ENCODE data around the gene NEIL1. TPM values are rescaled to one million over a fixed set of nuclear protein-coding genes. Genes with fewer than 3 reads are reported as not detected.

The NEIL1 gene
- polyA plus RNA-seq, 1 of the 3 experiments (the other 2 are of a cell fraction): 12.0 TPM

- 41% methylated on average over 14 of the region's 15 CpGs for WGBS (ENCODE audit: low lambda C conversion rate)
- Histone ChIP-seq H4K20me1 (ENCODE audit: insufficient read depth) (no peaks in the 10 kb centered on the region), H2AFZ (ENCODE audit: low read depth) (no peak overlapping the region), H3K79me2 (ENCODE audit: insufficient read depth) (no peaks in the 10 kb centered on the region), H3K9me2 (no peaks in the 10 kb centered on the region), H3K4me1 (ENCODE audit: control insufficient read depth in 1 of 2, insufficient read depth in 2 of 2, low read depth in 1 of 2, low read length in 1 of 2) (no peaks in the 10 kb centered on the region), H3K27me3 (ENCODE audit: insufficient read depth) (peaks cover 31% of the 10 kb centered on the region; the same call in 1 of the 2 replicates), H3K9me3 (no peaks in the 10 kb centered on the region), H3K9ac (no peak overlapping the region), H3K27ac (ENCODE audit: low read depth in 2 of 2, low read length in 1 of 2) (no peak overlapping the region), H3F3A (replicated peaks; ENCODE audit: insufficient read depth) (no peaks in the 10 kb centered on the region), H3K4me2 (no peak overlapping the region), H3K36me3 (replicated peaks in 1 of 2; ENCODE audit: control insufficient read depth in 1 of 2, insufficient read depth in 2 of 2, low read length in 1 of 2) (no peaks in the 10 kb centered on the region), H3K4me3 (ENCODE audit: low read depth in 2 of 2, low read length in 1 of 2) (no peak overlapping the region)
- DNase-seq: peak; percentile 69
- POLR2A ChIA-PET: interaction anchor here (1.2 kb wide), 1 partner anchor 313 kb away, joined by 3 read pairs; no protein-coding TSS in a partner anchor
- CTCF ChIA-PET: interaction anchor here (0.6 to 2.0 kb wide), 5 partner anchors 14 to 421 kb away, joined by 3 to 8 read pairs (median 4); no protein-coding TSS in a partner anchor
- TF ChIP-seq CTCF (IDR thresholded peaks at IDR 0.05): peak; percentile 32; the same call in 1 of the 2 replicates
- TF ChIP-seq RAD21 (IDR thresholded peaks at IDR 0.05; ENCODE audit: low read length): peak; percentile 55
- TF ChIP-seq FOSL2 (IDR thresholded peaks at IDR 0.05; ENCODE audit: borderline replicate concordance, low read depth): no peak
- TF ChIP-seq ZBTB33 (IDR thresholded peaks at IDR 0.05; ENCODE audit: borderline replicate concordance, low read depth): no peak
- no peak for TF ChIP-seq USF1 (IDR thresholded peaks at IDR 0.05; ENCODE audit: borderline replicate concordance, low read depth)
- no peak for TF ChIP-seq RFX5 (IDR thresholded peaks at IDR 0.05; ENCODE audit: low read length)
These were observed 39.0 kb upstream of the NEIL1 start for GRCh38 chr15:75307778-75308390.

GRCh38 chr15:75309711-75310110 lies 37.1 kb upstream of the NEIL1 start:
- no peak for DNase-seq
- POLR2A ChIA-PET: no interaction called here
- CTCF ChIA-PET: no interaction called here
- TF ChIP-seq RFX5 (IDR thresholded peaks at IDR 0.05; ENCODE audit: low read length): no peak
- TF ChIP-seq TEAD4 (IDR thresholded peaks at IDR 0.05; ENCODE audit: borderline replicate concordance, insufficient read depth): no peak
- no peak for TF ChIP-seq JUND (IDR thresholded peaks at IDR 0.05)
- TF ChIP-seq TAF1 (IDR thresholded peaks at IDR 0.05; ENCODE audit: borderline replicate concordance, low read depth, low read length): no peak
- TF ChIP-seq MEF2A (IDR thresholded peaks at IDR 0.05; ENCODE audit: borderline replicate concordance, low read depth): no peak
- no peak for TF ChIP-seq CTCF (IDR thresholded peaks at IDR 0.05)
- TF ChIP-seq RCOR1 (IDR thresholded peaks at IDR 0.05; ENCODE audit: low read length): no peak
- no peak for TF ChIP-seq GATA2 (CRISPR knock-in tag; IDR thresholded peaks at IDR 0.05)
- TF ChIP-seq ELF1 (IDR thresholded peaks at IDR 0.05): no peak
- TF ChIP-seq, protein P1, sequence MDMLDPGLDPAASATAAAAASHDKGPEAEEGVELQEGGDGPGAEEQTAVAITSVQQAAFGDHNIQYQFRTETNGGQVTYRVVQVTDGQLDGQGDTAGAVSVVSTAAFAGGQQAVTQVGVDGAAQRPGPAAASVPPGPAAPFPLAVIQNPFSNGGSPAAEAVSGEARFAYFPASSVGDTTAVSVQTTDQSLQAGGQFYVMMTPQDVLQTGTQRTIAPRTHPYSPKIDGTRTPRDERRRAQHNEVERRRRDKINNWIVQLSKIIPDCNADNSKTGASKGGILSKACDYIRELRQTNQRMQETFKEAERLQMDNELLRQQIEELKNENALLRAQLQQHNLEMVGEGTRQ (IDR thresholded peaks at IDR 0.05; ENCODE audit: borderline replicate concordance, low read depth, low read length): no peak
- no peak for TF ChIP-seq RXRA (IDR thresholded peaks at IDR 0.05; ENCODE audit: borderline replicate concordance, low read depth)
- no peak for TF ChIP-seq TCF12 (IDR thresholded peaks at IDR 0.05)
- TF ChIP-seq USF1 (IDR thresholded peaks at IDR 0.05; ENCODE audit: borderline replicate concordance, low read depth): no peak
- no peak for TF ChIP-seq NRF1 (IDR thresholded peaks at IDR 0.05; ENCODE audit: low read depth, low read length)
- TF ChIP-seq GABPA (IDR thresholded peaks at IDR 0.05; ENCODE audit: low read depth): no peak
- TF ChIP-seq MXI1 (IDR thresholded peaks at IDR 0.05; ENCODE audit: low read depth, low read length): no peak

More at GRCh38 chr15:75309711-75310110, 37.1 kb upstream of the NEIL1 start:
- Histone ChIP-seq H3K36me3 (replicated peaks in 1 of 2; ENCODE audit: control insufficient read depth in 1 of 2, insufficient read depth in 2 of 2, low read length in 1 of 2) (no peaks in the 10 kb centered on the region), H3K4me2 (no peak overlapping the region), H3F3A (replicated peaks; ENCODE audit: insufficient read depth) (no peaks in the 10 kb centered on the region), H2AFZ (ENCODE audit: low read depth) (no peak overlapping the region), H3K9me2 (no peaks in the 10 kb centered on the region), H3K27me3 (ENCODE audit: insufficient read depth) (peaks cover 28% of the 10 kb centered on the region; the same call in 1 of the 2 replicates), H3K79me2 (ENCODE audit: insufficient read depth) (no peaks in the 10 kb centered on the region), H3K27ac (ENCODE audit: low read depth in 2 of 2, low read length in 1 of 2) (no peak overlapping the region), H4K20me1 (ENCODE audit: insufficient read depth) (no peaks in the 10 kb centered on the region), H3K4me3 (ENCODE audit: low read depth in 2 of 2, low read length in 1 of 2) (no peak overlapping the region), H3K9me3 (no peaks in the 10 kb centered on the region), H3K9ac (no peak overlapping the region), H3K4me1 (ENCODE audit: control insufficient read depth in 1 of 2, insufficient read depth in 2 of 2, low read depth in 1 of 2, low read length in 1 of 2) (no peaks in the 10 kb centered on the region)
